ENCODE measurements around the gene PFN4.
"Not testable (repeated sequence)": the region's sequence is repeated elsewhere in the genome, so short reads cannot be mapped to it uniquely, and the experiment has no call there.

PFN4 gene, protein sequence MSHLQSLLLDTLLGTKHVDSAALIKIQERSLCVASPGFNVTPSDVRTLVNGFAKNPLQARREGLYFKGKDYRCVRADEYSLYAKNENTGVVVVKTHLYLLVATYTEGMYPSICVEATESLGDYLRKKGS

DNA sequence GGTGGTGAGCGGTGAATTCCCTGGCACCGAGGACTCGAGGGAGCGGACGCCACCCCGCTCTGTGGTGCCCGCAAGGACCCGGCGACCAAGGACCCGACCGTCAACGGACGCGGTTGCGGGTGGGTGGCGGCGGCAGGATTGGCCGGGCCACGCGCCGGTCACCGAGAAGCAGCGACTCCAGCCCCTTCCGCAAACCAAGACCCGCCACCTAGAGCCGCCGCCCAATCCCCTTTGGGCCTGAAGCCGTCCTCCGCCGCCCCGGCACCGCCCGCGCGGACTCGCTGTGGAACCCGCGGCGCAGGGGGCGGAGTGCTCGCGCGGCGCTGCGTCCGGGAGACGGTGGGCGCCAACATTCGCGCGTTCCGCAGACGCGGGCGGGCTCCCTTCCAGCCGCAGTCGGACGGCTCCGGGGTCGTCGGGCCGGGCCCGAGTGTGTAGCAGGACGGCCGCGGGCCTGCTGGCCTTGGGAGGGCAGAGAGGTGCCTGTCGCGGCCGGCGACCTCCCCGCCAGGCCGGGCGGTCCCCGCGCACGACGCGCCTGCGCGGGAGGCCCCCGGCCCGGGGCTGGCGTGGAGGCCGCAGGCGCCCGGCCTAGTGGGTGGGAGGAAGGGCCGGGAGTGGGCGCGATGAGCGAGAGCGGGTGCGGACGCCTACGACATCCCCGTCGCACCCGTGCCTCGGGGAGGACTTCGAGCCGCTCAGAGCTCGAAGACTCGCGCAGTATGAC lies at the start of gene PFN4, which contains the start of gene FAM228B:
Gene PFN4 (minus strand): TSS at position 140 of the 727 bp plus-strand sequence. CDS start 799 bp downstream, outside the sequence.
Gene FAM228B (plus strand): TSS at position 275 of the 727 bp plus-strand sequence. CDS start 893 bp downstream, outside the sequence.
- DNase-seq: peak; percentile 91

DNA sequence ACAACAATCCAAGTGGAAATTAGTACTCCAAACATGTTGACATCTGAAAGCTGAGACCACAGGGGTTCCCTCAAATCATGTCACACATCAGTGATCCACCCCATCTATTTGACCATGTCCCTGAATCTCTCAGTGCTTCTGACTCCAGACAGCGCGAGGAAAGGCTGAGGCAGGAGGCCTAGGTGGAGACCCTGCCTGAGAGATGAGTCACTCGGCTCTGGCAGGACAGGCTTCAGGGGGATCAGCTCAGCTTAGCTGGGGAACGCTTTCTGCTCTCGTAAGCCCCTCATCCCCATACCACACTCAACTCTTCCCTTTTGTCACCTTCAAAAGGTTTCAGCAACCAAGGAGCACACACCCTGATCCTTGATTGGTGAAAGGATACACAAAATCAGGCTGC lies 45.9 kb upstream of the PFN4 start:
- DNase-seq: no peak

GRCh38 chr2:24164416-24164973 lies 41.4 kb upstream of the PFN4 start:
- peak; percentile 64 for DNase-seq

DNA sequence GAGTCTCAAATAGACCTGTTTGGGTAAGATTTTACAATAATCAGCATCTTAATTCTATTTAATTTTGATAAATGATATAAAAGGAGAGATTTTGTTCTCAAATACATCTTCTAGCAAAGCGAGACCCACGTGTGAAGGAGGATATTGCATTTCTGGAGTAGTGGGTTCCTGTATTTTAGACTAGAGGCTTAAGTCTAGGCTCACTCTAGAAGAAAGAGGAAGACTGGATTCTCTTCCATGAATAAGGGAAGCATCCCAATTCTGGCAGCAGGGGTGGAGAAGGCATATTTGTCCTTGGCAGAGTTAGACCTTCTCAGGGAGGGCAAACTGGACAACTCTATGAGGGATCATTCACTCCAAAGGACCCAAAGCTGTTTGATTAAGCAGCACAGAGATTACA lies 40.5 kb upstream of the PFN4 start:
- DNase-seq: no peak

DNA sequence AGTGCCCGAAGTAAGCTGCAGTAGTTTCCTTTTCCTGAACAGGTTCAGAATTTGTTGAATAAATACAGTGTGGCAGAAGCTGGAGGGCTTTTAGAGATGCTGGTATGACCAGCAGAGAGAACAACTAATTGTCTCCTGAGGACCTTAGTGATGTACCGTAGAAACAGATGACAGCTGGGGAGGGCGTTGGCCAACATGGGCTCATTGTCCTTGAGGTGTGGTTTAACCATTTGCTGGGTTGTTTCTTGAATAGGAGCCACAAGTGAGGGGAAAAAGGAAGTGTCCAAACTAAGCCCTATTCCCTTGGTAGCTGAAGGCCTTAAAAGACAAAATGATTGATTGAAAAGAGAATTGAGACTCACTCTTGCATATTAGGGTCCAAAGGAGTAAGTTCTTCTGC lies 40.1 kb upstream of the PFN4 start:
- DNase-seq: peak; percentile 12

DNA sequence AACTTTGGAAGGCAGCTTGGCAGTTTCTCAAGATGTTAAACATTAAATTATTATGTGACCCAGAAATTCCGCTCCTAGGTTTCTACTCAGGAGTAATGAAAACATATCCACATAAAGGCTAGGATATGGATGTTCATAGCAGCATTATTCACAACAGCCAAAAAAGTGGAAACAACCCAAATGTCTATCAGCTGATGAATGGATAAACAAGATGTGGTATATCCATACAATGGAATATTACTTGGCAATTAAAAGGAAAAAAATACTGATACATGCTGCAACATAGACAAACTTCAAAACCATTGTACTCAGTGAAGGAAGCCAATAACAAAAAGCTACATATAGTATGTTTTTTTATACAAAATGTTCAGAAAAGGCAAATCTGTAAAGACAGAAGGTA lies 39.4 kb upstream of the PFN4 start:
- DNase-seq: no peak

DNA sequence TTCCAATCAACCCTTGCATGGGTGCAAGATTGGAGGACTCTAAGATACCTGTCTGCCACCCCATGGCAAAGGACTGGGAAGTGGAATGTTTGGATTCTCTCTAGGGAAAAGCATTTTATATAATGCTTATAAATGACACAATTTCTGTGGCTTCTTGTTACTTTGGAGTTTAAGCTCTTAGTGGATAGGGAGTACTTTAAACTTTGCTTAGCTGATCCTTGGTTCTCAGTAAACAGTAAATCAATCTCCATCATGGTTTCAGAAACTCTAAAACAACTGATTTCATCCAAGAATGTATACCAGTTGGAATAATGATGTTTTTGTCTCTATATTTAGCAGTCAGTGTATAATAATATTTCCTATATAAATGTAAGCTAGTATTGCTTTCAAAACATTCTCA lies 37.6 kb upstream of the PFN4 start:
- DNase-seq: no peak

DNA sequence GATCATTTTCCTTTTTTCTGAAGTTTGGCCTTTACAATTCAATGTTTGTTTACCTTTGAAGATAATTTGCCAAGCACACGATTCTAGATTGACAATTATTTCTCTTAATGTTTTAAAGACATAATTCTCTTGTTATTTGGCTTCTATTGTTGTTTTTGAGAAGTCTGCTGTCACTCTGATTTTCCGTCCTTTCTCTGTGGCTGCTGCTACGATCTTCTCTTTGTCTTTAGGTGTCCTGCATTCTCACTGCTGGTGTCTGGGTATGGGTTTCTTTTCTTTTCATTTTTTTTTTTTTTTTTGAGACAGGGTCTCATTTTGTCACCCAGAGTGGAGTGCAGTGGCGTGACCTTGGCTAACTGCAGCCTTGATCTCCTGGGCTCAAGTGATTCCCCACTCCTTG lies 36.6 kb upstream of the PFN4 start:
- no peak for DNase-seq

- no peak for DNase-seq
These were observed 35.0 kb upstream of the PFN4 start for GRCh38 chr2:24158131-24158530.

GRCh38 chr2:24153478-24153877 lies 30.3 kb upstream of the PFN4 start:
- DNase-seq: no peak

DNA sequence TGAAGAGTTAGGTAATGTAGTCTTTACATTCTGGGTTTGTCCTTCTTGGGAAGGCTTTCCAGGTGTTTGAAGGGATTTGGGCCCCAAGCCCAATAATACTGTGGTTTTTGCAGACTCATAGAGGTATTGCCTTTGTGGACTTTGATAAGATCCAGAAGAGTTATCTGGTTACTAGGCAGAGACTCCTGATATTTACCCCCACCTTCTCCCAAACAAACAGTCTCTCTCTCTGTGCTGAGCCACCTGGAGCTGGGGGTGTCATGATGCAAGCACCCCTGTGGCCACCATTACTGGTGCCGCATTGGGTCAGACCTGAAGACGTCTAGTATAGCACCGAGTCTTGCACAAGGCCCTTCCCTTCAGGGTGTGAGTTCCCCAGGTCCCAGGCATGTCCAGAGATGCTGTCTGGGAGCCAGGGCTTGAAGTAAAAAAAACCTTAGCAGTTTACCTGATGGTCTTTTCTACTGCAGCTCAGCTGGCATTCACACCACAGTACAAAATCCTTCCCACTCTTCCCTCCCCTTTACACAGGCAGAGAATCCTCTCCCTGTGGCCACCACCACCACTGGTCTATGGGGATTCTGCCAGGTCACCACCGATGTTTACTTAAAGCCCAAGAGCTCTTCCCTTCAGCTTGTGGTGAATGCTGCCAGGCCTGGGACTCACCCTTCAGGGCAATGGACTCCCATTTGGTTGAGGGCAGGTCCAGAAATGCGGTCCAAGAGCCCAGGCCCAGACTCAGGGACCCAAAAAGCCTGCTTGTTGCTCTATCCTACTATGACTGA lies 29.5 kb upstream of the PFN4 start:
- no peak for DNase-seq

GRCh38 chr2:24147364-24147763 lies 24.2 kb upstream of the PFN4 start:
- DNase-seq: no peak

DNA sequence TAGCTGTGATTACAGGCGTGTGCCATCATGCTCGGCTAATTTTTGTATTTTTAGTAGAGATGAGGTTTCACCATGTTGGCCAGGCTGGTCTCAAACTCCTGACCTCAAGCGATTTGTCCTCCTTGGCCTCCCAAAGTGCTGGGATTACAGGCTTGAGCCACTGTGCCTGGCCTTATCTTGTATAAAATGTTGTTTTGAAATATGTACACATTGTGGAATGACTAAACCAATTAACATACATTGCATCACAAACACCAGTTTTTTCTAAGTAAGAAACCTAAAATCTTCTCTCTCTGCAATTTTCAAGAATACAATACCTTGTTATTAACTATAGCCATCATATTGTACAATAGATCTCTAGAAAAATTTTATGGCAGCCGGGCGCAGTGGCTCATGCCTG lies 17.2 kb upstream of the PFN4 start:
- DNase-seq: not testable (repeated sequence)

DNA sequence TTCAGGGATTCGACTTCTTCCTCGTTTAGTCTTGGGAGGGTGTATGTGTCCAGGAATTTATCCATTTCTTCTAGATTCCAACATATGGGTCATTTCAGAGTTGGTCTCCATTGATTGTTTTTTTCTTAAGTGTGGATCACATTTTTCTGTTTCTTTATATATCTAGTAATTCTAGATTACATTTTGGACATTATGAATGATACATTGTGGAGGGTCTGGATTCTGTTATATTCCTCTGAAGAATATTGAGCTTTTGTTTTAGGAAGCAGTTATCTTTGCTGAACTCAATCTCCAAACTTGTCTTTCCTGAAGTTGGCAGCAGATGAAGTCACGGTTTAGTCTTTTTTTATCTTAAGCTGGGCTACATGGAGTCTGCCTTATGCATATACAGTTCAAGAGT lies 9.4 kb upstream of the PFN4 start:
- DNase-seq: no peak

DNA sequence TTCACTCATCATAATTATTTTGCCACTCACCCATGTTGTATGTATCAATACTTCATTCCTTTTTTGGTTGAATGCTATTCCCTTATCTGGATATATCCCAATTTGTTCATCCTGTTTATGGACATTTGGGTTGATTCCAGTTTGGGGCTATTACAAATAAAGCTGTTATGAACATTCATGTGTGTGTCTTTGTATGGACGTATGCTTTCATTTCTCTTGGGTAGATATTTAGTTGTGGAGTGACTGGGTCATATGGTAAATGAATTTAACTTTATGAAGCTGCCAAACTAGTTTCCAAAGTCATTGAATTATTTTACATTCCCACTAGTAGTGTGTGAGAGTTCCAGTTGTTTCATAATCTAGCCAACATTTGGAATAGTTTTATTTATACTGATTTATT lies 2.8 kb upstream of the PFN4 start:
- DNase-seq: no peak

DNA sequence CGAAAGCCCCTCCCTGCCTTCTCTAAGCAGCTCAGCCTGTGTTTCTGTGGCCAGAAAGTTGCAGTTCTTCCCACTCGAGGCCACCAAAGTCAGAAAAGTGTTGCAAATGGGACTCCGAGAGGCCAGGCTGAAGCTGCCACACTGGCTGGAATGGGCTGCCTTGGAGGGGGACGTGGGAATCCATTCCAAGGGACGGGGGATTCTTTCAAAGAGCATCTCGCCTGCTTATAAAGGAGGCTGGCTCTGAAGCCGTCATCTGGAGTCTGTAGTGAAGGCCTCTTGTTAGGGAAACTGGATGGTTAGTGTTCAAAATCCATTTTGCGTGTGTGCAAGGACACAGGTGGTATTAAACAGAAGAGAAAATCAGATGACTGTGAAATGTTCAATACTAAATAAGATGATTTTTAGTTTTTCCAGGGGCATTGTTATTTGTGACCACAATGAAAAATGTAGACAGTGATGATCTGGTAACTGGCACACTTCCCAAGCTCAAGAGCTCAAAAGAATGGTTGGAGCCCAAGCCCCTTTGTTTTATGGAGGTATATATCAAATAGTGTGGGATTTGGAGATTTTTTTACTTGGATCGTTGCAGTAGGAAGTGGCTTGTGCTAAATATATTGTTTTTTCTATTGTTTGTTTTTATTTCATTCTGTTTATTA lies 917 bp upstream of the PFN4 start:
- peak; percentile 45 for DNase-seq

DNA sequence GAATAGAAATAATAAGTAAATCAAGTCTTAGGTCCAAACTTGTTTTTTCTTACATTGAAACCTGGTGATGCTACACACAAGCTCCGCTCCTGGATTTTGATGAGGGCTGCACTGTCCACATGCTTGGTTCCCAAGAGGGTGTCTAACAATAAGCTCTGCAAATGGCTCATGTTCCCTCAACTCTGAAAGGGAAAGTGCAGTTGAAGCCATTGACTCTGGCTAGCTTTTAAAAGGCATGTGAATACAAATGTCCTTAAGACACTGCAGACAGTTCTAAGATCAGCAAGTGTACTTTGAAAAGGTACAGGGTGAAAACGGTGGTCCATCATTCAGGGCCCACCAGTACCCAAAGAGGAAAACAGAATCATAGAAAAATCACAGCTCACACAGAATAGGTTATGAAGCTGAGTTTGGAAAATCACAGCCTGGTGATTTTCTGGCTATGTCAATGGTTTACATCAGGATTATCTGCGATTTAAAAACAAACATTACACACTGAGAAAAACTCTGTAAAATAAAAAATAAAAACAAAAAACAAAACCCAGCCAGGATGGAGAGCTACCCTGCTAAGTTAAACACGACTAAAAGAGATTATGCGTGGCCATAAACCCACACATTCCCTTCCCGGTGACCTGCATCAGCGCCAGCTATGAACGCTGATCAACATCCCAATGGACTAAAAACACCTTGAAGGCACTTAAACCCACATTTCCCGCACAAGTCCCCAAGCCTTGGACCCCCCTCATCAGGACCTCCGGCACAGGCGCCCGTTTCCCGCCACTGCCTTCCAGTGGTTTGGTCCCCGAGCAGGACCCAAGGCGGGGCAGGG lies 554 bp downstream of the PFN4 start:
- no peak for DNase-seq

DNA sequence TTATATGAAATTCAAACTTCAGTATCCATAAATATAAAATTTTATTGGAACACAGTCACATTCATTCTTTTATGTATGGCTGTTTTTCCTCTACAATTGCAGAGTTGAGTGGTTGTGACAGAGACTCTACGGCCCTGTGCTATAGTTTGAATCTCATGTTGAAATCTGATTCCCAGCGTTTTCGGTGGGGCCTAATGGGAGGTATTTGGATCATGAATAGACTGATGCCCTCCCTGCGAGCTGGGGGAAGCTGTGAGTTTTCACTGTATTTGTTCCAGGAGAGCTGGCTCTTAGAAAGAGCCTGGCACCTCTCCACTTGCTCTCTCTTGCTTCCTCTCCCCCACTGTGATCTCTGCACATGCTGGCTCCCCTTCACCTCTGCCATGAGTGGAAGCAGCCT lies 1.7 kb downstream of the PFN4 start:
- DNase-seq: no peak

DNA sequence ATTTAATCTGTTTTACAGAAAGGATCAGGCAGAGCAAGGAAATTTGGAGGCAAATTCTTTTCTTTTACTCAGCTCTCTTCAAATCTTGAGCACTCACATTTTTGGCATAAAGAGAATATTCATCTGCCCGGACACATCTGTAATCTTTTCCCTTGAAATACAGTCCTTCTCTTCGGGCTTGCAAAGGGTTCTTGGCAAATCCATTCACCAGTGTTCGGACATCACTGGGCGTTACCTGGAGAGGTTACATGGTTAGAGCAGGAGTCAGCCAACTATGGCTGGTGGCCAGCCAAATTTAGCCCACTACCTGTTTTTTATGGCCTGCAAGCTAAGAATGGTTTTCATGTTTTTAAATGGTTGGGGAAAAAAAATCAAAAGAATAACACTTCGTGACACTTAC lies 2.1 kb downstream of the PFN4 start:
- no peak for DNase-seq

DNA sequence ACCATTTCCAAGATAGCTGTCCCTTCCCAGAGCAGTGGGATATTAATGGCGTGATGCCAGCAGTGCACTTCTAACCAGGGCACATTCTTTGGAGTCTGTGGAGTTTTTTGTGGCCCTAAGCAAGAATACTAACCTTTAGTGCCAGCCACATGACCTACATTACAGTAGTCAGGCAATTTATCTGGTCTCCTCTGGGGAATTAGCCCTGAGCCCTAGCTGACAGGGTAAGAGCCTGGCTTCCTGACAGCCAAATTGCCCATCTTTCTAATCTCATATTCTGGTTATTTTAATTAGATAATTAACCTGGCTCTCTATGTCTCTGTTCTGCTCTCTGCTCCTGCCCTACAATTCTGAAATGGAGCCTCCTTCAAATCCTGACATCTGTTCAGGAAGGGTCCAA lies 5.2 kb downstream of the PFN4 start:
- DNase-seq: no peak

DNA sequence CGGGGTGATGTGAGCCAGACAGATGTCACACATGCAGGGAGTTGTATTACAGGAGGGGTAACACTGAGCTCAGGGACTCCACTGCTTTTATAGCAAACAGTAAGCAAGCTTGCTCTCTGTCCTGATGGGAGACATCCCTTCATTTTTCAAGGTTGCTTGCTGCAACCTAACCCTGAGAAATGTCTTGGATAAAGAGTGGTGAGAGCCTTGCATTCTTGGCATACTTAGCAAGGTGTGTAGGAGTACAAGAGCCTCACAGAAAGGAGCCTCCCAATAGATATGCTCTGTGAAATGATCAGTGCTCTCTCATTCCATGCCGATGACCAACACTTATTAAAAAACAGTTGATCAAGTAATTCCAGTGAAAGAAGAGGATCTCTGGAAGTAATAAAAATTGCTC lies 8.1 kb downstream of the PFN4 start:
- no peak for DNase-seq

DNA sequence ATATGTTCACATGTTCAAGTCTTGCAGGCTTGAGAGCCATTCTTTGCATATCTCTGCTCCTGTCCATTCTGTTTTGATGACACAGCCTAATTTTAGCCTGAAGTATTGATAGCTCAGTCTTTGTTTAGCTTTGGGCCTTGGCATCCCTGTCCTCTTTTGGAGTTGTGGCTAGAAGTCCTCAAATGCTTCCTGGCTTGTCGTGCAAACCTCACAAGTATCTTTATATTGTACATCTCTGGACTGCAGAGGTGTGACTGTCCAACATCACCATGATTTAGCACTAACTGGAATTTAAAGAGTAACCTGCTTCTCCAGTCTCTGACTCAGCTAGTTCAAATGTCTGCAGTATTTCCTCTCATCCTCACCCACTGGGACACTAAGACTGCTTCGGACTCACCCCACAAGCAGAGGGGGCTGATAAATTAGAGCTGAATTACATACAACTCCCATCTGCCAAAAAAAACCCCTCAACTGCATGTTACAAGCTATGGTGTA lies 11.7 kb downstream of the PFN4 start:
- DNase-seq: no peak

Measured in hematopoietic multipotent progenitor cell treated with erythropoietin and hydrocortisone succinate and interleukin-3 and kit ligand, for 6 days (in vitro differentiated cells).